Measurements from ENCODE around the gene CAST.

CAST gene

DNA sequence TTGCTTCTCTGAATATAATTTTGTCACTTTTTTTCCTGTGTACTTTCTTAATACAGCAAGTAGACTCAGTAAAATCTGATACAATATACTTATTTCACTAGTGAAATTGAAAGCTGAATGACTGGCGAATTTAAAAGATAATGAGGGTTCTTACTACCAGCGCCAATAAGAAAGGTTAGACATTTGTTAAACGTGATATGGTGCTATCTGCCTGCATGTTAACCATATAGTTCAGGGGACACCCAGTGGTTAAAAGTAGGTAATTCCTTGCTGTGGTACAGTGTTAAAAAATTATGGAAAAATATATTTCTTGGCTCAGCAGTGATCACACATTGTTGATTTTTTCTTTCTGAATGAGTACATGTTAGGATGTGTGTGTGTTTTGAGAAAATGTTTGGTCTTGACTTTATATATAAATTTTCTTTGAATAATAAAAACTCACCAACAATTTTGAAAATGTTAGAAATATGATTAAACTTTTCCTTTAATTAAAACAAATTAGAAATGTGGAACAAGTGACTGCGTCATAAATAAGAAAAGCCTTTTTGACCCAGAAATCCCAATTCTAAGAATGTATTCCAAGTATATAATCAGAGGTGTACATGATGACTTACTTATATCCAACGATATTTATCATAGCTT lies 25.8 kb downstream of the CAST start:
- DNase-seq (ENCODE audit: low read depth, low spot score), result no peak
- POLR2A ChIA-PET, result no interaction called here
- peak; percentile 45 for TF ChIP-seq CTCF (IDR thresholded peaks at IDR 0.05; ENCODE audit: insufficient read depth, low read length, missing control alignments)
- CTCF ChIA-PET, result interaction anchor here (0.8 to 6.8 kb wide), 21 partner anchors 10 to 344 kb away, joined by 3 to 103 read pairs (median 4); partner anchors contain the start of gene CAST
- no peak overlapping the region for H3K4me3 ChIP-seq (ENCODE audit: low read depth, low read length)

DNA sequence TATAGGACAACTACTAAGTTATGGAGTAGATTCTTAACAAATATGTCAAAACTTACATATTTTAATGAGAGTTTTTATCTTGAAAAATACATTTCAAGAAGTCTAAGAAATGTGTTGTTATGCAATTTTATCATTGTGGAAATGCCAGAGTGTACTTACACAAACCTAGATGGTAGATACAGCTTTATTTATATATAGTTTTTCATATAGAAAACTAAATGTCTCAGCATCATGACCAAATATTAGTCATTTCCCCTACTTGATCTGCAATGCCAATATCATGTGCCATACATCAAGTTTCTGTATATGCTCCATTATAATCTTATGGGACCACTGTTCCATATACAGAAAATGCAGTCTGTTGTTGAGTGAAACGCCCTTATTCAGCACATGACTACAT lies 28.7 kb downstream of the CAST start:
- CTCF ChIA-PET, result interaction anchor here (1.2 to 4.0 kb wide), 5 partner anchors 11 to 349 kb away, joined by 3 to 18 read pairs (median 5); no protein-coding TSS in a partner anchor
- no peak for TF ChIP-seq CTCF (IDR thresholded peaks at IDR 0.05; ENCODE audit: insufficient read depth, low read length, missing control alignments)
- no peak for DNase-seq (ENCODE audit: low read depth, low spot score)
- POLR2A ChIA-PET, result interaction anchor here (1.1 kb wide), 1 partner anchor 12 kb away, joined by 4 read pairs; no protein-coding TSS in a partner anchor
- H3K4me3 ChIP-seq (ENCODE audit: low read depth, low read length), result no peak overlapping the region

DNA sequence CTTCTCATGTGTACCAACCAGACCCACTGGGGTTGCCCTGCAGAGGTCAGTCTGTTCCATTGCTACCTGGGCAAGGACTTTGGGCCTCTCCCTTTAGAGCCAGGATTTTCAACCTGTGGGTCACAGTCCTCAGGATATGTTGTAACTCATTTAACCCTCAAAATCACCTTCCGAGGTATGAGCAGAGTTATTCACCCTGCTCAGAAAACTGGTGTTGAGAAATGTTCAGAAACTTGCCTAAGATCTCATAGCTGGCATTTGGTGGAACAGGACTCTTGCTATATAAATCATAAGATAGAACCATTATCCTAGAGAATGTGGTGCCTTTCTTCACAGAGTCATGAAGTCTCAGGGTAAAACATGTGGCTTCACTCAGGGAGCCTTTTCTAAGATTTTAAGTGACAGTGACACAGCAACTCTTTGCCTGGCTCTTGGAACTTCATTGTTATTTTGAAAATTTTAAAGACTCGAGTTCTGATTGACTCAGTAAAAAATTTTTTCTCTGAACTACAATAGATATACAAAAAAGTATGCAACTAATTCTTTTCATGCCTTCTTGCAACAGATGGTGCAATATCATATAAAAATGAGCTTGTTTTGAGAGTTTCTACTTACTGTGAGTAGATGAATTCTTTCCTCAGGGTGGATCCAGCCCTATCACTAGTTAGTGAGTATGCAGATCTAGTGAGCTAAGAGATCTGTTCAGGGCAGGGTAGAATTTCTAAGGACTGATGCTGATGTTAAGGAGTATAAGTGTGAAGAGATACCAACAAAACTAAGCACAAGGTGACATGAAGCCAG lies 29.5 kb downstream of the CAST start:
- no peak for TF ChIP-seq CTCF (IDR thresholded peaks at IDR 0.05; ENCODE audit: insufficient read depth, low read length, missing control alignments)
- ChIA-PET CTCF (interaction anchor here (0.9 to 4.0 kb wide), 6 partner anchors 11 to 350 kb away, joined by 3 to 18 read pairs (median 4); no protein-coding TSS in a partner anchor), POLR2A (interaction anchor here (1.1 kb wide), 1 partner anchor 11 kb away, joined by 4 read pairs; no protein-coding TSS in a partner anchor)
- no peak overlapping the region for H3K4me3 ChIP-seq (ENCODE audit: low read depth, low read length)
- no peak for DNase-seq (ENCODE audit: low read depth, low spot score)

DNA sequence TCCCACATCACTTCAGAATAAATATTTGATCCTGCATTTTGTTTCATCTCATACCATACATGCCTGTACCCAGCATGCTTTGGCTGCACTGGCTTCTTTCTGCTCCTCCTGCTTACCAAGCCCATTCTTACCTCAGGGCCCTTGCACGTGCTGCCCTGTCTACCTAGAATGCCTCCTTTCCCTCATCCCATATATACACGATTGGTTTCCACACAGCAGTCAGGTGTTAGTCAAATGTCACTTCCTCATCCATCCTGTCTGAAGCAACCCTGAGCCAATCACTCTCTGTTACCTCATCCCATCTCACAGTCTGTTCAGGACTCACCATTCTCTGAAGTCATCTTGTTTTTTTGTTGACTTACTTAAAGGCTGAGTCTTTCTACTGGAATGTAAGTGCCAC lies 30.3 kb downstream of the CAST start:
- ChIA-PET POLR2A (no interaction called here), CTCF (interaction anchor here (0.9 to 4.0 kb wide), 9 partner anchors 8 to 351 kb away, joined by 3 to 18 read pairs (median 4); no protein-coding TSS in a partner anchor)
- no peak for DNase-seq (ENCODE audit: low read depth, low spot score)
- H3K4me3 ChIP-seq (ENCODE audit: low read depth, low read length), result no peak overlapping the region
- no peak for TF ChIP-seq CTCF (IDR thresholded peaks at IDR 0.05; ENCODE audit: insufficient read depth, low read length, missing control alignments)

GRCh38 chr5:96699186-96699820 lies 37.1 kb downstream of the CAST start:
- no peak overlapping the region for H3K4me3 ChIP-seq (ENCODE audit: low read depth, low read length)
- DNase-seq (ENCODE audit: low read depth, low spot score), result no peak
- CTCF ChIA-PET, result interaction anchor here (1.0 to 4.8 kb wide), 3 partner anchors 11 to 97 kb away, joined by 3 to 25 read pairs (median 3); no protein-coding TSS in a partner anchor
- POLR2A ChIA-PET, result interaction anchor here (0.6 to 1.2 kb wide), 2 partner anchors 36 to 38 kb away, joined by 4 read pairs; no protein-coding TSS in a partner anchor
- TF ChIP-seq CTCF (IDR thresholded peaks at IDR 0.05; ENCODE audit: insufficient read depth, low read length, missing control alignments), result no peak

Data from AG04449 (cell line).